HepG2 (cell line): ENCODE data around the gene SERPINB1. TPM values are rescaled to one million over a fixed set of nuclear protein-coding genes. Genes with fewer than 3 reads are reported as not detected.

Source experiments
- ARHGAP35 ChIP-seq: sonication (generic); formaldehyde crosslinking; IDR thresholded peaks from 2 replicates; pipeline ENCODE4 v1.9.0; 2022; ENCODE audit warnings: mild to moderate bottlenecking, inconsistent platforms, moderate library complexity, missing genetic modification reagents, borderline replicate concordance
- ATF3 ChIP-seq: sonication (generic); formaldehyde crosslinking; IDR thresholded peaks from 2 replicates; pipeline ENCODE4 v1.4.0; 2020; ENCODE audit warnings: missing genetic modification reagents
- BRF2 ChIP-seq: sonication (generic); formaldehyde crosslinking; IDR thresholded peaks from 2 replicates; pipeline ENCODE4 v1.8.1; 2022; ENCODE audit warnings: mild to moderate bottlenecking, missing genetic modification reagents
- CEBPB ChIP-seq: IDR thresholded peaks from 2 replicates; pipeline ENCODE4 v1.6.1; 2011; ENCODE audit warnings: low read depth, low read length, improper control_type of control experiment, borderline replicate concordance
- DRAP1 ChIP-seq: IDR thresholded peaks from 2 replicates; pipeline ENCODE4 v1.6.1; 2016; ENCODE audit warnings: missing genetic modification reagents, missing compliant biosample characterization
- ELF3 ChIP-seq: IDR thresholded peaks from 2 replicates; pipeline ENCODE4 v1.6.1; 2016; ENCODE audit warnings: missing genetic modification reagents, missing compliant biosample characterization
- ELF4 ChIP-seq: sonication (generic); formaldehyde crosslinking; IDR thresholded peaks from 2 replicates; pipeline ENCODE4 v1.5.0; 2020; ENCODE audit warnings: missing genetic modification reagents, mild to moderate bottlenecking, moderate library complexity, borderline replicate concordance
- ELK4 ChIP-seq: sonication (generic); formaldehyde crosslinking; IDR thresholded peaks from 2 replicates; pipeline ENCODE4 v1.9.0; 2021; ENCODE audit warnings: missing genetic modification reagents, borderline replicate concordance
- ESRRA ChIP-seq: sonication (generic); formaldehyde crosslinking; IDR thresholded peaks from 2 replicates; pipeline ENCODE4 v1.5.1; 2020; ENCODE audit warnings: mild to moderate bottlenecking, low read depth, missing genetic modification reagents
- MEIS2 ChIP-seq: sonication (generic); formaldehyde crosslinking; IDR thresholded peaks from 2 replicates; pipeline ENCODE4 v1.9.0; 2021; ENCODE audit warnings: mild to moderate bottlenecking, missing genetic modification reagents
- RERE ChIP-seq: IDR thresholded peaks from 2 replicates; pipeline ENCODE4 v1.6.1; 2016; ENCODE audit warnings: low read depth, missing genetic modification reagents, missing compliant biosample characterization
- TBX2 ChIP-seq: sonication (generic); formaldehyde crosslinking; IDR thresholded peaks from 2 replicates; pipeline ENCODE4 v1.5.0; 2020; ENCODE audit warnings: missing genetic modification reagents, mild to moderate bottlenecking, borderline replicate concordance
- TCF12 ChIP-seq, 2 experiments: fragments of 450-650 bp in 1 of 2; sonication (generic) in 1 of 2; formaldehyde crosslinking in 1 of 2; IDR thresholded peaks; 2 replicates each; pipeline versions ENCODE4 v1.6.1 to v1.8.0; 2017 to 2022; ENCODE audit warnings: antibody characterized with exemption in 1 of 2, mild to moderate bottlenecking in 1 of 2, missing genetic modification reagents in 1 of 2, moderate library complexity in 1 of 2
- THAP7 ChIP-seq: sonication (generic); formaldehyde crosslinking; IDR thresholded peaks from 2 replicates; pipeline ENCODE4 v1.8.1; 2023; ENCODE audit warnings: mild to moderate bottlenecking, missing genetic modification reagents
- ZNF138 ChIP-seq: sonication (generic); formaldehyde crosslinking; IDR thresholded peaks from 2 replicates; pipeline ENCODE4 v1.5.0; 2020; ENCODE audit warnings: mild to moderate bottlenecking, low read depth, missing genetic modification reagents
- ZNF556 ChIP-seq: sonication (generic); formaldehyde crosslinking; IDR thresholded peaks from 2 replicates; pipeline ENCODE4 v1.4.0; 2020; ENCODE audit warnings: mild to moderate bottlenecking, missing genetic modification reagents, borderline replicate concordance
- polyA plus RNA-seq, 8 experiments: library from polyadenylated mRNA; depleted of rRNA in 3 of 8; stranded (reverse) in 7 of 8; unstranded in 1 of 8; fragments of >200 nt; fragmentation: Illumina TruSeq in 4 of 8; extraction: Trizol in 4 of 8; gene quantifications; 2 replicates each; pipeline versions ENCODE4 v1.2.1 to v1.2.3, GENCODE V29; 2011 to 2016; ENCODE audit warnings: low read depth in 4 of 8, missing spikeins in 1 of 8, mixed read lengths in 1 of 8; ENCODE audit not compliant: insufficient read depth in 1 of 8
- total RNA-seq, 5 experiments: library from RNA; depleted of rRNA; stranded (reverse); fragments of >200 nt; fragmentation: Illumina TruSeq; extraction: Trizol; gene quantifications; 2 replicates each; pipeline ENCODE4 v1.2.3, GENCODE V29; 2016; ENCODE audit warnings: low read depth in 1 of 5

Gene SERPINB1
- total and polyA plus RNA-seq, 2 of the 13 experiments (the other 11 are each of a cell fraction or from before 2014, with no cell fraction given) = 41.4 to 60.5 TPM

GRCh38 chr6:2839195-2839981 lies 2.3 kb downstream of the SERPINB1 start (continued):
- TF ChIP-seq TCF12 (IDR thresholded peaks at IDR 0.05) (no peak), TCF12 (CRISPR knock-in tag; IDR thresholded peaks at IDR 0.05) (no peak), MEIS2 (CRISPR knock-in tag) (0 out of 2 replicates have a peak, but pooled peaks have one; percentile 39), ARHGAP35 (CRISPR knock-in tag) (no peak), TBX2 (CRISPR knock-in tag) (peak; percentile 37; the same call in 1 of the 2 replicates), RERE (peak; percentile 48), BRF2 (CRISPR knock-in tag) (no peak), ATF3 (CRISPR knock-in tag) (peak; percentile 87), ZNF138 (no peak), CEBPB (peak; percentile 88), THAP7 (CRISPR knock-in tag) (0 out of 2 replicates have a peak, but pooled peaks have one; percentile 26), ZNF556 (CRISPR knock-in tag) (no peak), ESRRA (CRISPR knock-in tag) (0 out of 2 replicates have a peak, but pooled peaks have one; percentile 16), DRAP1 (CRISPR knock-in tag) (peak; percentile 72), ELF3 (CRISPR knock-in tag) (peak; percentile 90), ELF4 (CRISPR knock-in tag) (no peak), ELK4 (no peak)
